ENCODE results near the gene CDC14B.
"Not testable (repeated sequence)": the region's sequence is repeated elsewhere in the genome, so short reads cannot be mapped to it uniquely, and the experiment has no call there.

The CDC14B gene

DNA sequence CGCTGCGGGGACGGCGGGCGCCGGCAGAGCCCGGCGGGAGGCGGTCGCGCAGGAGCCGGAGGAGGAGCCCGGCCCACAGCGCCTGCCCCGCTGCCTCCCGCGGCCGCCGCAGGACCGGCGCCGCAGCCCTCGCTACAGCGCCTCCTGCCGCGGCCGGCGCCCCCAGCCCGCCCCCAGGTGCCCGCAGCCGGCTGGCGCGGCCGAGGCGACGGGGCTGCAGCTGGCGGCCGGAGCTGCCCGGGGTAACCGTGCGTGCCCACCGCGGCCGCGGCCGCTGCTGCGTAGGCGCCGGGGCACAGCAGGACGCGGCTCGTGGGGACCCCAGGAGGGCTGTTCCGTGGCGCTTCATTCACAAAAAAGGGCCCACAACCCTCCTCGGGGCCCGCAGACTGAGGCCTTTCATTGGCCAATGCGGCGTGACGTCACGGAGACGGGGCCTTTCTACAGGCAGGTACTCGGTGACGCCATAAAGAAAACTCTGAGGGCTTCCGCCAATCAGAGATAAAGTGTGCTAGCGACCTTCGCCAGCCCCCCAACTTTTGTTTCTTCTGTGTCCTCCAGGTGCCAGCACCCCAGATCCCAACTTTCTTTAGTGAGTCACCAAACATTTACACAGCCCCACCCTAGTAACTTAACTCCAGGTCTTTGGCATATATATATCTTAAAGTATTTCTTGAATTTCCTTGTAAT lies at the start of gene CDC14B:
Gene CDC14B (minus strand): TSS at position 353 of the 690 bp plus-strand sequence. CDS start 465 bp downstream, outside the sequence.
- DNase-seq, result peak; percentile 74 to 83

- no peak for DNase-seq
Measured at GRCh38 chr9:96668868-96669534, 49.4 kb upstream of the CDC14B start.

DNA sequence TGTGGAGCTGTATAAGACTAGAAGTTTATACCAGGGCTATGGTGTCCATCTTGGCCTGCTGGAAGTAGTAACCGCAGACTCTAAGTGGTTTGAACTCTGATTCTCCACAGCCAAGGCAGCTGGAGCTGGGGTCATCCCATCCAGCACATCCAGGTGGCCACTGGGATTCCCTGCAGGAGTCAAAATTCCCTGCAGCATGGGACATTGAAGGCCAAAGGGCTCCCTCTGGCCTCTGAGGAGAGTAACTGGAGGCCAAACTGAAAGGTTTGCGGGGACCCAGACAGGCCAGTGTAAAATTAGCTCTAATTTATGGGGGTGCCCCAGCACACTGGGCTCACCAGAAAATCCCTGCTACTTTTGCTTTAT lies 47.7 kb upstream of the CDC14B start:
- no peak for DNase-seq

GRCh38 chr9:96666653-96667362 lies 47.2 kb upstream of the CDC14B start:
- DNase-seq, result not testable (repeated sequence)

DNA sequence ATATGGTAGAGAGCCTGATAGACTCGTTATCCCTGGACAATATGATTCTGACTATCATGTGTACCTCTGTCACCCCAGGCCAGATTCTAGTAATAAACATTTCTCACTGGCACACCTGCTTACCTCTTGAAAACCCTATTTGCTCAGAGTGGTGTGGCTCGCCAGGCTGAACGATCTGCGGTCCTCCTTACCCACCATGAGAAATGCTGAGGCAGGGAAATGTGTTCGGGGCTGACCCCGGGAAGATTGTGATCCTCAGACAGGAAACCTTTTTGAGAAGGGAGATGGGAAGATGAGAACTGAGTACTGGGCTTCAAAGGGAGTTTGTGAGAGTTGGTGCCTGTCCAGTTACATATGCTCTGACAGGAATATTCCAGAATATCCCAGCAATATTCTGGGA lies 46.1 kb upstream of the CDC14B start:
- no peak for DNase-seq

GRCh38 chr9:96663506-96664120 lies 44.0 kb upstream of the CDC14B start:
- DNase-seq, result no peak

GRCh38 chr9:96661711-96662110 lies 42.1 kb upstream of the CDC14B start:
- no peak for DNase-seq

DNA sequence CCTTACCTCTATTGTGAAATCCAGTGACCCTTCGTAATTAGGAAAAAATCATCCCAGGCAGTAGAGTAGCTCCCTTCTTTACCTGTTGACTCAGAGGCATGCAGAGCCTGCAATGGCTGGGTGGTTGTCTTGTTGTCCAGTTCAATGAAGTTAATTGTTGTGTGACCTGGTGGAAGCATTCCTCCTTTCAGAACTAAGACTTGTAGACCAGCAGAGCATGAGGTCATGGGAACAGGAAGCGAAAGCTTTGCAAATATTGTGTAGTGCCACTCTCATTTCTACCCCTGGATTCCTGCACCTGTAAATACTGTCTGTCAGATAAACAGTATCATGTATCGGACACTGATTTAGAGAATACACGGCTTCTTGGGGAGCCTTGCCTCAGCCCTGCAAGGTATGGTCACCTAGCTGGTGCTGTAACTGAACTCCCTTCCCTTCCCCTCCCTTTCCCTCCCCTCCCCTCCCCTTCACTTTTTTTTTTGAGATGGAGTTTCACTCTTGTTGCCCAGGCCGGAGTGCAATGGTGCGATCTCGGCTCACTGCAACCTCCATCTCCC lies 41.1 kb upstream of the CDC14B start:
- DNase-seq, result no peak

DNA sequence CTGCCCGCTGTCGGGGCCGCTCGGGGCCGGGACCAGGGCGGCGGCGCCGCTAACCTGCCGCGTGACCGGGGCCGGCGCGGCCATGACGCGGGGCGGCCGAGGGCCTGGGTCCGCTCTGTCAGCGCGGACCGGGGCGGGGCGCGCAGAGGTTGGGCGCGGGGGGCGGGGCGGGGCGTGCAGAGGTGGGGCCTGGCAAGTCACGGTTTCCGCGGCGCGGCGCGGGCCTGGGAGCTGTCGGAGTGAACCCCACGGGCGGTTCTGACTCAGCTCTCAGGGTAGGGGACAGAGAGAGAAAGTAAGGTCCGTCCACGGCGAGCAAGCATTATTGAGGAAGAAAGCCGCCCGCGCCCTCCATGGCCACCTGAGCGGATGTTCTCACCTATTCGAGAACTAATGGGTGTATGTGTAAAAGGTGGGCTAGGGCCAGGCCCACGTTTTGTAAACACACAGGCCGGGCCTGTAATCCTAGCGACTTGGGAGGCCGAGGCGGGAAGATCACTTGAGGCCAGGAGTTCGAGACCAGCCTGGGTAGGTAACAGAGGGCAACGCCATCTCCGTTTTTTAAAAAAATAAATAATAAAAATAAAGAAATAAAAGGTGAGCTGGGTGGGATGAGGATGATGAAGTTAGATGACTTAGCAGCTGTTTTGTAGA lies 35.7 kb upstream of the CDC14B start, which contains the start of gene PRXL2C:
Gene PRXL2C (minus strand): TSS at position 120 of the 654 bp plus-strand sequence. CDS start 36 bp downstream, at position 84.
- peak; percentile 83 to 84 for DNase-seq

- DNase-seq, result peak; percentile 43 to 63
Measured at GRCh38 chr9:96654450-96655197, 35.0 kb upstream of the CDC14B start.

- DNase-seq, result no peak
Measured at GRCh38 chr9:96651626-96652025, 32.0 kb upstream of the CDC14B start.

- DNase-seq, result no peak
Measured at GRCh38 chr9:96649620-96650324, 30.1 kb upstream of the CDC14B start.

DNA sequence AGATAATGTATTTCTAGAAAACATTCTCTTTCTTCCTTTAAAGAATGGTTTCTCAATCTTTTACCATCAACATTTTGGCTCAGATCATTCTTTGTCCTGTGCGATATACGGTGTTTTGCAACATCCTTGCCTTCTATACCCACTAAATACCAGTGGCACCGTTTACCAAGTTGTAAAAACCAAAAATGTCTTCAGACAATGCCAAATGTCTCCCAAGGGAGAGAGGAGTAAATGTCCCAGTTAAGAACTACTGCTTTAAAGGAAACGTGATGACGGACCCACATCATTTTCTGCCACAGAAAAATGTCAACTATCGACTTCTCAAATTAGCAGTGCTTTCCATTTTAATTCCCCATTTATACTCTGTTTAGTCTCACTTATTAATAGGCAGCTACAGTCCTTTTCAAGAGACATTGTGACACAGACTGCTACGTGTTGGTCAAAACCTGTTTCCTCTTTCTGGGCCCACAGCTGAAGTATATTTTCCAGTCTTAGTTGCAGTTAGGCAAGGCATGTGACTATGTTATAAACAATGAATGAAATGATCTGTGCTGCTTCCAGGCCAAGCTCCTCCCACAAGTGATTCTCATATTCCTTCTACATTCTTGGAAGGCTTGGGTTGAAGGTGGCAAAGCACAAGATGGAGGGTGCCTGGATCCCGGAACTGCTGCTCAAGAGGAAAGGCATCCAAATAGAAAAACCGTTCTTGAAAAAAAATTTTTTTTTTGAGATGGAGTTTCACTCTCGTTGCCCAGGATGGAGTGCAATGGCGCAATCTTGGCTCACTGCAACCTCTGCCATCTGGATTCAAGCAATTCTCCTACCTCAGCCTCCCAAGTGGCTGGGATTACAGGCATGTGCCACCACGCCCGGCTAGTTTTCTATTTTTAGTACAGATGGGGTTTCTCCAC lies 26.7 kb upstream of the CDC14B start:
- no peak for DNase-seq

GRCh38 chr9:96644137-96644536 lies 24.5 kb upstream of the CDC14B start:
- no peak for DNase-seq

- DNase-seq, result no peak
Measured at GRCh38 chr9:96641514-96641913, 21.9 kb upstream of the CDC14B start.

DNA sequence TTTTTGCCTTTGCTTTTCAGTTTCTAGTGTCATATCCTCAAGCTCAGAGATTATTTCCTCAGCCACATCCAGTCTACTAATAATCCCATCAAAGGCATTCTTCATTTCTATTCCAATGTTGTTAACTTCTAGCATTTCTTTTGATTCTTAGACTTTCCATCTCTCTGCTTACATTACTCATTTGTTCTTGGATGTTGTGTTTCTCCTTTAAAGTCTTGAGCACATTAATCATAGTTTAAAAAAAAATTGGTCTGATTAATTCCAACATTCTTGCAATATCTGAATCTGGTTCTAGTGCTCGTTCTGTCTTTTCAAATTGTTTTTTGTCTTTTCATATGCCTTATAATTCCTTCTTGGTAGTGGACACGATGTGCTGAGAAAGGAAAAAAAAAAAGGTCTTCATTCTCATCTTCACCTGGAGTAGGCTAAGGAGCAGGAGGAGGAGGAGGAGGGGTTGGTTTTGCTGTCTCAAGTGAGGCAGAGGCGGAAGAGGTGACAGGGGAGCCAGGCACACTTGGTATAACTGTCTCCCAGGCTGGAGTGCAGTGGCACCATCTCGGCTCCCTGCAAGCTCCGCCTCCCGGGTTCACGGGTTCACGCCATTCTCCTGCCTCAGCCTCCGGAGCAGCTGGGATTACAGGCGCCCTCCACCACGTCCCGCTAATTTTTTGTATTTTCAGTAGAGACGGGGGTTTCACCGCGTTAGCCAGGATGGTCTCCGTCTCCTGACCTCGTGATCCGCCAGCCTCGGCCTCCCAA lies 19.1 kb upstream of the CDC14B start:
- DNase-seq, result no peak

GRCh38 chr9:96636368-96636767 lies 16.7 kb upstream of the CDC14B start:
- no peak for DNase-seq

DNA sequence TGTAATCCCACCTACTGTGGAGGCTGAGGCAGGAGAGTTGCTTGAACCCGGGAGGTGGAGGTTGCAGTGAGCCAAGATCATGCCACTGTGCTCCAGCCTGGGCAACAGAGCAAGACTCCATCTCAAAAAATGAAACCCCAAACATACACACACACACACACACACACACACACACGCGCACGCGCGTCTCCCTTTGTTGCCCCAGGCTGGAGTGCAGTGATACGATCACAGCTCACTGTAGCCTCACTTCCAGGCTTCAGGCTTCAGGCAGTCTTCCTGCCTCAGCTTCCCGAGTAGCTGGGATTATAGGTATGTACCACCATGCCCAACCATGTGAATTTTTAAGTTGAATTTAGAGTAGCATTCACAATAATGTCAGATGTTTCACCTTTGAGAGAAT lies 13.9 kb upstream of the CDC14B start:
- not testable (repeated sequence) for DNase-seq

- no peak for DNase-seq
Measured at GRCh38 chr9:96626912-96627311, 7.3 kb upstream of the CDC14B start.

Measured in stimulated activated CD4-positive, alpha-beta T cell treated with anti-CD3 and anti-CD28 coated beads, Interleukin-4, amount 100 ng/mL, for 4 hours (primary cell).